AG04449 (cell line): ENCODE measurements around the gene MAGEB4.

Experiments used
- CTCF ChIA-PET: fragments of 350-600 bp; formaldehyde crosslinking; extraction: SDS; loops from one replicate; lab custom pipeline; 2021; ENCODE audit warnings: antibody characterized with exemption; lab: Yijun Ruan, JAX
- POLR2A ChIA-PET: fragments of 400-600, 350-600 bp; formaldehyde crosslinking; extraction: SDS; loops from one replicate; lab custom pipeline; 2020; ENCODE audit warnings: antibody characterized with exemption, inconsistent platforms; lab: Yijun Ruan, JAX
- DNase-seq: peaks from one replicate; pipeline ENCODE4 v3.0.0-alpha.2; 2010; ENCODE audit warnings: low read depth, low spot score
- H3K4me3 ChIP-seq: 2 replicates; pipeline ENCODE4 v1.5.1; 2011; ENCODE audit warnings: low read depth, mild to moderate bottlenecking, control low read depth, low read length
- TF ChIP-seq, protein P1 (sequence below): IDR thresholded peaks from one replicate; pipeline ENCODE4 v1.5.1; 2011; ENCODE audit warnings: mild to moderate bottlenecking, moderate library complexity, low read length, control low read depth, inconsistent platforms; ENCODE audit not compliant: insufficient read depth; ENCODE audit errors: missing control alignments

The MAGEB4 gene

DNA sequence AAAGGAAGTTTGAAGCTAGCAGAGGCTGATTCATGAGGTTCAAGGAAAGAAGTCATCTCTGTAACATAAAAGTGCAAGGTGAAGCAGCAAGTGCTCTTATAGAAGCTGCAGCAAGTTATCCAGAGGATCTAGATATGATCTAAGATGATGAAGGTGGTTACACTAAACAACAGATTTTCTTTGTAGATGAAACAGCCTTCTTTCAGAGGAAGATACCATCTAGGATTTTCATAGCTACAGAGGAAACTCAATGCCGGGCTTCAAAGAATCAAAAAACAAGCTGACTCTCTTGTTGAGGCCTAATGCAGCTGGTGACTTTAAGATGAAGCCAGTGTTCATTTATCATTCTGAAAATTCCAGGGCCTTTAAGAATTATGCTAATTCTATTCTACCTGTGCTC, 38.6 kb downstream of the MAGEB4 start:
- no peak for DNase-seq
- ChIA-PET POLR2A (no interaction called here), CTCF (no interaction called here)
- no peak overlapping the region for H3K4me3 ChIP-seq
- TF ChIP-seq, protein P1, sequence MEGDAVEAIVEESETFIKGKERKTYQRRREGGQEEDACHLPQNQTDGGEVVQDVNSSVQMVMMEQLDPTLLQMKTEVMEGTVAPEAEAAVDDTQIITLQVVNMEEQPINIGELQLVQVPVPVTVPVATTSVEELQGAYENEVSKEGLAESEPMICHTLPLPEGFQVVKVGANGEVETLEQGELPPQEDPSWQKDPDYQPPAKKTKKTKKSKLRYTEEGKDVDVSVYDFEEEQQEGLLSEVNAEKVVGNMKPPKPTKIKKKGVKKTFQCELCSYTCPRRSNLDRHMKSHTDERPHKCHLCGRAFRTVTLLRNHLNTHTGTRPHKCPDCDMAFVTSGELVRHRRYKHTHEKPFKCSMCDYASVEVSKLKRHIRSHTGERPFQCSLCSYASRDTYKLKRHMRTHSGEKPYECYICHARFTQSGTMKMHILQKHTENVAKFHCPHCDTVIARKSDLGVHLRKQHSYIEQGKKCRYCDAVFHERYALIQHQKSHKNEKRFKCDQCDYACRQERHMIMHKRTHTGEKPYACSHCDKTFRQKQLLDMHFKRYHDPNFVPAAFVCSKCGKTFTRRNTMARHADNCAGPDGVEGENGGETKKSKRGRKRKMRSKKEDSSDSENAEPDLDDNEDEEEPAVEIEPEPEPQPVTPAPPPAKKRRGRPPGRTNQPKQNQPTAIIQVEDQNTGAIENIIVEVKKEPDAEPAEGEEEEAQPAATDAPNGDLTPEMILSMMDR = no peak

DNA sequence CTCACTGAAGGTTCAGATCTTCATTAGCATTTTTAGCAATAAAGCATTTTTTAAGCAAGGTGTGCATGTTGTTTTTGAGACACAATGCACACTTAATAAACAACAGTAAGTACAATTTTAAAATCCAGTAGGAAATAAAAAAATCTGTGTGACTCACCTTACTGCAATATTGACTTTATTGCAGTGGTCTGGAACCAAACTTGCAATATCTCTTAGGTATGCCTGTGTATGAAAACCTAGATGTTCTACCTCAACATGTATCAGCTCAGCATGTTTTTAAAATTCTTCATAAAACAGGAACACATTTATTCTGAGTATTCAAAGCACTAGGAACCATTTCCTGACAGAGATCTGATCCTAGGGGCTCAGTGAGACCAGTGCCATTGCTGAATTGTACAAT, 40.7 kb downstream of the MAGEB4 start:
- DNase-seq = no peak
- no peak overlapping the region for H3K4me3 ChIP-seq
- CTCF ChIA-PET = interaction anchor here (1.0 kb wide), 1 partner anchor 9 kb away, joined by 3 read pairs; no protein-coding TSS in a partner anchor
- POLR2A ChIA-PET = no interaction called here
- TF ChIP-seq, protein P1 = no peak

DNA sequence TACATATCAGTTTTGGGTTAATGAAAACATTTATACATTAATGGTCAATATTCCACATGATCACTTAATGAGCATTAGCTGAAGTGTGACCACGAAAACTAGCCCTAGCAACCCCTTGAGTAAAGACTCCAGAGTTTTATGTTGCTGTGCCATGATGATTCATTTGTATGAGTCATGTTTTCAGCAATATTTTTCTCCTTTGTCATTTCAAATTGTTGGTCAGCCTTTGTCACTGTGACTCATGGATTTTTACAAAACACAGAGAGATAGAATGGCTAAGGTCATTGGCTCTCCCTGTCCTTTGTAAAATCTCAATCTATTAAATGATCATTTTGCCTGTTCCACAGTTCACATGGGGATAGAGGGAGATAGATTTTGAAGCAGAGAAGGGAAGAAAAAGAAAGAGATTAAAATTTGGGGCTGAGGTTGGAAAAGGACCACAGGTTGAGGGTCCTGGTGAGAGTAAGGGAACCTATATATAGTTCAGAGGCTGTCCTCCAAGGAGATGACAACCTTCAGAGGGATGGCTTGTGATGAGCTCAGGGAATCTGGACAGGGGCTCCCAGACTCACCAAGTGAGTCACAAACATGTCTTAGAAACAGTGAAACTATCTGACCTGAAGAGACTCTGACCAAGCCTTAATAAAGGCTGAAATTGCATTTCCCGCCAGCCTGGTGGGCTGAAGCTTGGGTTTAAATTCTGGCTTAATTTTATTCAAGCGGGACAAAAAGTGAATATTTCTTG, 41.8 kb downstream of the MAGEB4 start:
- ChIA-PET CTCF (interaction anchor here (1.0 to 1.3 kb wide), 2 partner anchors 9 to 10 kb away, joined by 3 read pairs; no protein-coding TSS in a partner anchor), POLR2A (no interaction called here)
- peak; percentile 36 for DNase-seq
- H3K4me3 ChIP-seq = no peak overlapping the region
- TF ChIP-seq, protein P1 = no peak
